Loucy (cell line): ENCODE data around the gene ATG16L1.
"Not testable (repeated sequence)": the region's sequence is repeated elsewhere in the genome, so short reads cannot be mapped to it uniquely, and the experiment has no call there.

Experiments used
- H2AFZ ChIP-seq: fragments of 200-600 bp; sonication (generic); 2 replicates; pipeline ENCODE4 v1.6.0; 2016; ENCODE audit warnings: antibody characterized with exemption, mild to moderate bottlenecking, low read length, moderate library complexity
- H3F3A ChIP-seq: fragments of 200-600 bp; 2 replicates; pipeline ENCODE4 v1.6.0; 2016; ENCODE audit warnings: antibody characterized with exemption, low read depth, mild to moderate bottlenecking
- H3K27me3 ChIP-seq: fragments of 200-600 bp; sonication (generic); 2 replicates; pipeline ENCODE4 v1.6.1; 2014; ENCODE audit warnings: low read length, mild to moderate bottlenecking; ENCODE audit not compliant: insufficient read depth, poor library complexity, severe bottlenecking
- H3K36me3 ChIP-seq: fragments of 200-600 bp; sonication (generic); 2 replicates; pipeline ENCODE4 v1.6.1; 2016; ENCODE audit warnings: low read length; ENCODE audit not compliant: insufficient read depth
- H3K4me1 ChIP-seq: fragments of 200-600 bp; sonication (generic); 2 replicates; pipeline ENCODE4 v1.5.1; 2014; ENCODE audit warnings: low read length, mild to moderate bottlenecking; ENCODE audit not compliant: insufficient read depth, poor library complexity, severe bottlenecking
- H3K4me2 ChIP-seq: fragments of 200-600 bp; sonication (generic); 2 replicates; pipeline ENCODE4 v1.6.0; 2014; ENCODE audit warnings: antibody characterized with exemption, low read length, low read depth, mild to moderate bottlenecking; ENCODE audit not compliant: poor library complexity, severe bottlenecking
- H3K4me3 ChIP-seq: fragments of 200-600 bp; sonication (generic); 2 replicates; pipeline ENCODE4 v1.5.1; 2014; ENCODE audit warnings: low read length, mild to moderate bottlenecking, mixed read lengths; ENCODE audit not compliant: poor library complexity, severe bottlenecking
- H3K79me2 ChIP-seq: fragments of 200-600 bp; sonication (generic); 2 replicates; pipeline ENCODE4 v1.6.1; 2014; ENCODE audit warnings: low read length; ENCODE audit not compliant: insufficient read depth
- H3K9ac ChIP-seq: fragments of 200-600 bp; sonication (generic); 2 replicates; pipeline ENCODE4 v1.6.0; 2014; ENCODE audit warnings: mild to moderate bottlenecking, low read depth, low read length, moderate library complexity; ENCODE audit not compliant: poor library complexity, severe bottlenecking
- H3K9me2 ChIP-seq: fragments of 200-600 bp; sonication (generic); replicated peaks from 2 replicates; pipeline ENCODE4 v1.6.1; 2016; ENCODE audit warnings: low read depth, low read length, mixed read lengths
- H3K9me3 ChIP-seq: fragments of 200-600 bp; sonication (generic); 2 replicates; pipeline ENCODE4 v1.6.1; 2014; ENCODE audit warnings: mild to moderate bottlenecking, antibody characterized with exemption, low read length, low read depth; ENCODE audit not compliant: insufficient read depth
- H4K20me1 ChIP-seq: fragments of 200-600 bp; sonication (generic); 2 replicates; pipeline ENCODE4 v1.6.0; 2014; ENCODE audit warnings: antibody characterized with exemption, low read length, mild to moderate bottlenecking; ENCODE audit not compliant: insufficient read depth, poor library complexity, severe bottlenecking
- CTCF ChIP-seq: fragments of 200-600 bp; sonication (generic); conservative IDR thresholded peaks from 2 replicates; pipeline ENCODE4 v1.5.1; 2014; ENCODE audit warnings: mild to moderate bottlenecking, antibody characterized with exemption, low read length
- EZH2phosphoT487 ChIP-seq: fragments of 200-600 bp; IDR thresholded peaks from 2 replicates; pipeline ENCODE4 v1.6.1; 2018; ENCODE audit warnings: antibody characterized with exemption, mild to moderate bottlenecking, moderate library complexity, borderline replicate concordance

Gene ATG16L1

GRCh38 chr2:233331536-233331935, 80.1 kb downstream of the ATG16L1 start:
- H3K4me2 ChIP-seq: peak overlapping the region; percentile 46
- no peaks in the 10 kb centered on the region for H3K36me3 ChIP-seq
- no peaks in the 10 kb centered on the region for H3K79me2 ChIP-seq
- H3K9me3 ChIP-seq: no peaks in the 10 kb centered on the region
- peak overlapping the region; percentile 73 for H2AFZ ChIP-seq
- H3K4me1 ChIP-seq: peaks cover 34% of the 10 kb centered on the region
- H3F3A ChIP-seq: peaks cover 2% of the 10 kb centered on the region; the same call in 1 of the 2 replicates
- TF ChIP-seq CTCF (no peak), EZH2phosphoT487 (no peak)
- peak overlapping the region; percentile 32 for H3K4me3 ChIP-seq
- H4K20me1 ChIP-seq: no peaks in the 10 kb centered on the region
- H3K9ac ChIP-seq: peak overlapping the region; percentile 15
- H3K9me2 ChIP-seq: no peaks in the 10 kb centered on the region
- H3K27me3 ChIP-seq: no peaks in the 10 kb centered on the region

GRCh38 chr2:233332125-233332524, 80.7 kb downstream of the ATG16L1 start:
- Histone ChIP-seq H3K4me1 (peaks cover 34% of the 10 kb centered on the region), H3K79me2 (no peaks in the 10 kb centered on the region), H3K9ac (peak overlapping the region; percentile 15), H3K27me3 (no peaks in the 10 kb centered on the region), H4K20me1 (no peaks in the 10 kb centered on the region), H3F3A (peaks cover 2% of the 10 kb centered on the region; the same call in 1 of the 2 replicates), H3K4me3 (peak overlapping the region; percentile 32), H3K36me3 (no peaks in the 10 kb centered on the region), H3K9me2 (no peaks in the 10 kb centered on the region), H2AFZ (peak overlapping the region; percentile 73), H3K4me2 (peak overlapping the region; percentile 46), H3K9me3 (no peaks in the 10 kb centered on the region)
- TF ChIP-seq CTCF (no peak), EZH2phosphoT487 (no peak)

GRCh38 chr2:233334915-233335314, 83.4 kb downstream of the ATG16L1 start:
- Histone ChIP-seq H3K27me3 (no peaks in the 10 kb centered on the region), H3K79me2 (no peaks in the 10 kb centered on the region), H3K4me1 (peaks cover 32% of the 10 kb centered on the region), H2AFZ (no peak overlapping the region), H3K9me3 (no peaks in the 10 kb centered on the region), H3K9me2 (no peaks in the 10 kb centered on the region), H3K36me3 (no peaks in the 10 kb centered on the region), H3K4me2 (no peak overlapping the region), H3F3A (peaks cover 2% of the 10 kb centered on the region; the same call in 1 of the 2 replicates), H3K4me3 (no peak overlapping the region), H3K9ac (no peak overlapping the region), H4K20me1 (no peaks in the 10 kb centered on the region)
- no peak for TF ChIP-seq EZH2phosphoT487
- no peak for TF ChIP-seq CTCF

- not testable (repeated sequence) for H3K36me3 ChIP-seq, H3K79me2 ChIP-seq, H3K9me3 ChIP-seq, H4K20me1 ChIP-seq, H3K4me3 ChIP-seq, H3K4me2 ChIP-seq, H3K9ac ChIP-seq, H2AFZ ChIP-seq, H3F3A ChIP-seq, H3K9me2 ChIP-seq, H3K27me3 ChIP-seq
- H3K4me1 ChIP-seq: peaks cover 26% of the 10 kb centered on the region
Measured at GRCh38 chr2:233336091-233336490, 84.6 kb downstream of the ATG16L1 start.
